ENCODE results near the gene TPCN1.

TPCN1 gene

DNA sequence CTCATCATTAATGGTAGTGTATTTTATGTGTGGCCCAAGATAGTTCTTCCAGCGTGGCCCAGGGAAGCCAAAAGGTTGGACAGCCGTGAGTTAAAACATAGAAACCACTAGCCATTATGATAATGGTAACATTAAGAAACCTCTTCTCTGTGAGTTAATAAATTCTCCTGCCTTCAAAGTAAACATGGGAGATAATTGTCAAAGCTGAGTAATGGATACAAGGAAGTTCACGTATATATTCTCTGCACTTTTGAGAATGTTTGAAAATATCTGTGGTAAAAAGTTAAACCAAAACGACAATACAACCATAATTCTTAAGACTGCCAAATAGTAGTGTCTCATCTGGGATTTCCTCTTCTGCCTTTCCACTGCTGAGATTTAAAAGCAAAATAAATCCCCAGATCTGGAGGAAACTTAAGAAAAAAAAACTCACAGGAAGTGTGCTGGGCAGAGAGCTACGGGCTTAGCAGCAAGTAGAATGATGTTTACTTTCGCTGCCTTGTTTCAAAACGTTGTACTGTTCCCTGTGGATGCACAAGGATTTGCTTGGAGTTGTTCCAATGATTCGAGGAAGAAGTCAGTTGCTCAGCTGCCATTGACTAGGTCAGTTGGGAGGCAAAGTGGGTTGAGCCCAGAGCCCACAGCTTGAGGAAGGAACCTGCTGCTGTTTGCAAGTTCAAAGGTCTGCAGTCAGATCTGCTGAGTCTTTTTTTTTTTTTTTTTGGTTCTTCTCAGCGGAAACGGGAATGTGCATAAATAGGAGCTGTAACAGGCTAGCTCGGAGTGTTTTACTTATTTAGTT lies 1.7 kb downstream of the TPCN1 start:
- H3K4me3 ChIP-seq (ENCODE audit: low read depth, low read length) = no peak overlapping the region

- H3K4me3 ChIP-seq (ENCODE audit: low read depth, low read length) = no peak overlapping the region
These were observed 3.7 kb downstream of the TPCN1 start for GRCh38 chr12:113224955-113225354.

GRCh38 chr12:113226696-113227568 lies 5.7 kb downstream of the TPCN1 start:
- H3K4me3 ChIP-seq (ENCODE audit: low read depth, low read length) = no peak overlapping the region

DNA sequence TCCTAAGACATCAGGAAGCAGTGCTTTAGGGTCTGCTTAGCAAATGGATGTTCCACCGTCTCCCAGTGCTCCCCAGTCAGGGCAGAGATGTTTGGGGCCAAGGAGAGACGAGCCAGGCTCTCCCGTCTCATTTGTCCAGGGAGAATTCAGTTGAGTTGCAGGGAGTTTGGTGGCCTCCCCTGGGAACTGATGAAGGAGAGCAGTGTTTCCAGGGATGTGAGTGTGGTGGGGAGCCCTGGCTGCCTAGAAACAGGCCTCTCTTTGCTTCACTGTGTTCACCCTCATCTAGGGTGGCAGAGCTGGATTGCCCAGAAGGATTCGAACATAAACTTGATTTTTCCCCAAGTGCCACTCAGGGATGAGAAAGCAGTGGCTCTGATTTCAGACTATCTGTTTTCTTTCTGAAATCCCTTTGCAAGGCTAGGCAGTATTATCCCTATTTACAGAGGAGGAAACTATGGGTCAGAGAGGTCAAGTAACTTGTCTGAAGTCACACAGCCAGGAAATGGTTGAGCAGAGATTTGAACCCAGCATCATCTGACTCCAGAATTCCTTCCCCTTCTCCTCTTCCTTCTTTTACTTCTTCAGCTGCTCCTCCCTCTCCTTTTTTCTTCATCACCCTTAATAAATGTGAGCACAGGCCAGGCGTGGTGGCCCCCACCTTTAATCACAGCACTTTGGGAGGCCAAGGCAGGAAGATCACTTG lies 6.6 kb downstream of the TPCN1 start:
- no peak overlapping the region for H3K4me3 ChIP-seq (ENCODE audit: low read depth, low read length)

DNA sequence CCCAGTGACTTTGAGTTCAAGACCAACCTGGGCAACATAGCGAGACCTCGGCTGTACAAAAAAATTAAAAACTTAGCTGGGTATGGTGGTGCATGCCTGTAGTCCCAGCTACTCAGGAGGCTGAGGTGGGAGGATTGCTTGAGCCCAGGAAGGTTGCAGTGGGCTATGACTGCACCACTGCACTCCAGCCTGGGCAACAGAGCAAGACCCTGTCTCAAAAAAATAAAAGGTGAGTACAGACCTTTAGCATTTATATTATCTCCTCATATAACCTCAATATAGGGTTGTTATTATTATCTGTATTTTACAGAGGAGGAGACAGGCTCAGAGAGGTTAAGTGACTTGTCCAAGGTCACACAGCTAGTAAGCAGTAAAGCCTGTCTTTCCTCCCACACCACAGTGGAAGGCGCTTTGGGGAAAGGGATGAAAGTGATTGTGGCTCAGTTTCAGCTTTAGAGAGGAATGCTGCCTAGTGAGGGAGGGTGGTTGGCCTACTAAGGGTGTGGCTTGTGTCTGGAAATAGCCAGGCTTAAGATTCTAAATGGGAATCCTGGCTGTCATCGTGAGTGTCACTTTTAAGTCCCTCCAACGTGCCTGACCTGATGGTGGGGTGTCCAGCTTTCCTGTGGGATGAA lies 7.2 kb downstream of the TPCN1 start:
- H3K4me3 ChIP-seq (ENCODE audit: low read depth, low read length) = no peak overlapping the region

DNA sequence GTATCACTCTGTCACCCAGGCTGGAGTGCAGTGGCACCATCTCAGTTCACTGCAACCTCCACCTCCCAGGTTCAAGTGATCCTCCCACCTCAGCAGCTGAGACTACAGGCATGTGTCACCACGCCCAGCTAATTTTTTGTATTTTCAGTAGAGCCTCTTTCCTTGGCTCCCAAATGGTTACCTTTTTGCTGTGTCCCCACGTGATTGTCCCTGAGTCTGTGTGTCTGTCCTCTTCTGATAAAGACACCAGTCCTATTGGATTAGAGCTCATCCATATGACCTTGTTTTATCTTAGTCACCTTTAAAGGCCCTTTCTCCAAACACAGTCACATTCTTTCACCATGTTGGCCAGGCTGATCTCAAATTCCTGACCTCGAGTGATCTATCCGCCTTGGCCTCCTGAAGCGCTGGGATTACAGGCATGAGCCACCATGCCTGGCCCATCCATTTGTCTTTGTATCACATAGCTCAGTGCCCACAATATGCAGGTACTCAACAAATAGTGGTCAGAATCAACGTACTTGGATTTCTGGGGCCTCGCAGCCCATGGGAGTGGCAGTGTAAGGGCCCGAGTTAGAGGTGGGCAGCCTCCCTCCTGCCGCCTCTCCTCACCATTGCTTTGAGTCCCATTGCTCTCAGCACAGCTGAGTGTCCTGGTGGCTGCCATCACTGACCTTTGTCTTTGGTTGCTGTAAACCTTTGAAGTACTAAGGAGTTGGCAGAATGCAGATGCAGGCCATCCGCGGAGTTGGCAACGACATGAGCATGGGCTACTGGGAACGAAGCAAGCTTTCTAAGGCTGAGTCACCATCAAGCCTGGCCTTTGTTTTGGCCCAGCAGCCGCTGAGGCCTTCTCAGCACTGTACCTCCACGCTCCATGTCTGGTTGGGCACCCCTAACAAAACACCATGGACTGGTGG lies 9.3 kb downstream of the TPCN1 start:
- no peak overlapping the region for H3K4me3 ChIP-seq (ENCODE audit: low read depth, low read length)

- no peak overlapping the region for H3K4me3 ChIP-seq (ENCODE audit: low read depth, low read length)
These were observed 10.2 kb downstream of the TPCN1 start for GRCh38 chr12:113231235-113232088.

- no peak overlapping the region for H3K4me3 ChIP-seq (ENCODE audit: low read depth, low read length)
These were observed 11.0 kb downstream of the TPCN1 start for GRCh38 chr12:113232089-113232839.

GRCh38 chr12:113232840-113233585 lies 11.7 kb downstream of the TPCN1 start:
- no peak overlapping the region for H3K4me3 ChIP-seq (ENCODE audit: low read depth, low read length)

GRCh38 chr12:113233967-113234366 lies 12.7 kb downstream of the TPCN1 start:
- no peak overlapping the region for H3K4me3 ChIP-seq (ENCODE audit: low read depth, low read length)

DNA sequence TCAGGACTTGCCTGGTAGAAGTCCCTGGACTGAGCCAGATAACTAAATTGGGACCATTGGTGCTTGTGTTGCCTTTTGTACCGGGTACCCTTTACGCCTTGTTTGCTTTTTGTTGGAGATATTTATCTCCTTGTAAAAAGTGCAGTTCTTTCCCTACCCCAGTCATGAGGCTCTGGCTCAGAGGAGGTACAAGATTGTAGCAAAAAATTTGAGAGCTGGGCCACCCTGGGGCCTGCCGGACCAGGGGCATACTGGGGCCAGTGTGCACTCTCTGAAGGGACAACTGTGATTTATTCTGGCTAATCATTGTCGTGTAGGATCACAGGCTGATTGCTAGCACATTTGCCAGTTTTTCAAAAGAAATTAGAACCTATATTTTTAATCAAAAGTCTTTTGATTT lies 13.2 kb downstream of the TPCN1 start:
- no peak overlapping the region for H3K4me3 ChIP-seq (ENCODE audit: low read depth, low read length)

- H3K4me3 ChIP-seq (ENCODE audit: low read depth, low read length) = no peak overlapping the region
These were observed 14.7 kb downstream of the TPCN1 start for GRCh38 chr12:113235976-113236375.

GRCh38 chr12:113236539-113237399 lies 15.5 kb downstream of the TPCN1 start:
- H3K4me3 ChIP-seq (ENCODE audit: low read depth, low read length) = no peak overlapping the region

- no peak overlapping the region for H3K4me3 ChIP-seq (ENCODE audit: low read depth, low read length)
These were observed 16.5 kb downstream of the TPCN1 start for GRCh38 chr12:113237748-113238147.

DNA sequence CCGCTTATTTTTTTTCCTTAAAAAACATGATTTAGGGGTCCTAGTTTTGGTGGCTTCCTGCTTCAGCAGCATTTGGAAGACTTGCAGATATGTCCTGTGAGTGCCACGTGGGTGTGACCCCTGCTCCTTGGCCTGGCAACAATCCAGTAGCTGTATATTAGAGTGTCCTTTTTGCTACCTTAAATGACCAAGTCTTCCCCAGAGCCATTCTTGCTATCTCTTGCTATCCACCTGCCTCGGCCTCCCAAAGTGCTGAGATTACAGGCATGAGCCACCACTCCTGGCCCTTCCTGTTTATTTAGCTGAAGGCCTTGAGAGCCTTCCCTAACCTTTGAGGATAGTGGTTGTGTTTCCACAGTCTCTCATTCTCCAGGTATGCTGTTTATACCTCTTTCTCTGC lies 17.0 kb downstream of the TPCN1 start:
- no peak overlapping the region for H3K4me3 ChIP-seq (ENCODE audit: low read depth, low read length)

- H3K4me3 ChIP-seq (ENCODE audit: low read depth, low read length) = no peak overlapping the region
These were observed 18.1 kb downstream of the TPCN1 start for GRCh38 chr12:113239288-113239771.

All from iPS-11a (cell line).